SK-N-SH treated with all-trans-retinoic acid at 6 μM for 48 hours (cell line): ENCODE measurements around the gene KLHDC7B.

Experiments used
- CREB5 ChIP-seq: fragments of 250-450 bp; sonication (Bioruptor Pico); IDR thresholded peaks from 2 replicates; pipeline ENCODE4 v1.5.1; 2020; ENCODE audit warnings: low read depth, mild to moderate bottlenecking, moderate library complexity
- CSDC2 ChIP-seq: fragments of 250-450 bp; sonication (Bioruptor Pico); IDR thresholded peaks from 2 replicates; pipeline ENCODE4 v1.5.0; 2020; ENCODE audit warnings: mild to moderate bottlenecking, moderate library complexity
- CSRNP3 ChIP-seq: fragments of 250-450 bp; sonication (Bioruptor Pico); IDR thresholded peaks from 2 replicates; pipeline ENCODE4 v1.5.1; 2021; ENCODE audit warnings: mild to moderate bottlenecking, moderate library complexity
- GLIS3 ChIP-seq: fragments of 250-450 bp; sonication (Bioruptor Pico); IDR thresholded peaks from 2 replicates; pipeline ENCODE4 v1.5.0; 2020; ENCODE audit warnings: mild to moderate bottlenecking, moderate library complexity
- ISL1 ChIP-seq: fragments of 250-450 bp; sonication (Bioruptor Pico); IDR thresholded peaks from 2 replicates; pipeline ENCODE4 v2.1.2; 2022; ENCODE audit warnings: mild to moderate bottlenecking, moderate library complexity
- OSR1 ChIP-seq: fragments of 250-450 bp; sonication (Bioruptor Pico); IDR thresholded peaks from 2 replicates; pipeline ENCODE4 v1.8.0; 2022; ENCODE audit warnings: moderate library complexity, mild to moderate bottlenecking, inconsistent platforms
- PATZ1 ChIP-seq: fragments of 250-450 bp; sonication (Bioruptor Pico); IDR thresholded peaks from 2 replicates; pipeline ENCODE4 v1.8.0; 2020; ENCODE audit warnings: mild to moderate bottlenecking, moderate library complexity, borderline replicate concordance
- SNAI2 ChIP-seq: fragments of 250-450 bp; sonication (Bioruptor Pico); IDR thresholded peaks from 2 replicates; pipeline ENCODE4 v1.5.0; 2020; ENCODE audit warnings: mild to moderate bottlenecking, moderate library complexity
- TCF4 ChIP-seq: fragments of 250-450 bp; sonication (Bioruptor Pico); IDR thresholded peaks from 2 replicates; pipeline ENCODE4 v1.8.0; 2021; ENCODE audit warnings: mild to moderate bottlenecking, moderate library complexity, borderline replicate concordance
- TOX ChIP-seq: fragments of 250-450 bp; sonication (Bioruptor Pico); IDR thresholded peaks from 2 replicates; pipeline ENCODE4 v1.8.0; 2021; ENCODE audit warnings: mild to moderate bottlenecking, moderate library complexity, borderline replicate concordance
- ZFP30 ChIP-seq: fragments of 450-650 bp; formaldehyde crosslinking; IDR thresholded peaks from 2 replicates; pipeline ENCODE4 v1.5.0; 2022; ENCODE audit warnings: mild to moderate bottlenecking, moderate library complexity

- TF ChIP-seq TOX (CRISPR knock-in tag) = no peak
- no peak for TF ChIP-seq ISL1 (CRISPR knock-in tag)
- no peak for TF ChIP-seq PATZ1 (CRISPR knock-in tag)
- TF ChIP-seq OSR1 (CRISPR knock-in tag) = no peak
- no peak for TF ChIP-seq CSRNP3
- TF ChIP-seq ZFP30 (CRISPR knock-in tag) = no peak
- no peak for TF ChIP-seq TCF4
- no peak for TF ChIP-seq GLIS3 (CRISPR knock-in tag)
- no peak for TF ChIP-seq SNAI2 (CRISPR knock-in tag)
- TF ChIP-seq CREB5 = no peak
- no peak for TF ChIP-seq CSDC2 (CRISPR knock-in tag)
Observed at GRCh38 chr22:50529897-50530579, 15.7 kb upstream of the KLHDC7B start, which contains the start of gene TYMP.
